Measurements from ENCODE around the gene TMEM132D. TPM values are rescaled to one million over a fixed set of nuclear protein-coding genes. Genes with fewer than 3 reads are reported as not detected.

TMEM132D gene
- polyA plus RNA-seq, 4 donors, result 0.10 to 0.21 TPM; not detected in 2

GRCh38 chr12:129841251-129841650 is 62.6 kb downstream of the TMEM132D start:
- H3K4me3 ChIP-seq (ENCODE audit: low read depth in 1 of 3, low read length in 3 of 3), result no peak overlapping the region
- FAIRE-seq (no peak), DNase-seq (no peak)
- H3K27me3 ChIP-seq (ENCODE audit: control insufficient read depth in 3 of 3, insufficient read depth in 3 of 3, low read length in 3 of 3), result no peaks in the 10 kb centered on the region
- WGBS, 3 donors, result 23 to 62% (median 48%) methylated on average over 3 of the region's 3 CpGs
- no peak overlapping the region for H3K27ac ChIP-seq (ENCODE audit: low read depth in 1 of 3, low read length in 2 of 3)
- H3K4me1 ChIP-seq (ENCODE audit: control insufficient read depth in 3 of 3, insufficient read depth in 2 of 3, low read depth in 1 of 3, low read length in 2 of 3), result no peaks in the 10 kb centered on the region
- H3K36me3 ChIP-seq (ENCODE audit: control insufficient read depth in 3 of 3, insufficient read depth in 2 of 3, low read depth in 1 of 3, low read length in 3 of 3), result no peaks in the 10 kb centered on the region
- no peaks in the 10 kb centered on the region for H3K9me3 ChIP-seq (ENCODE audit: control insufficient read depth in 2 of 2, insufficient read depth in 1 of 2, low read depth in 1 of 2, low read length in 1 of 2)

GRCh38 chr12:129840145-129840884 is 63.5 kb downstream of the TMEM132D start:
- Histone ChIP-seq H3K9me3 (ENCODE audit: control insufficient read depth in 2 of 2, insufficient read depth in 1 of 2, low read depth in 1 of 2, low read length in 1 of 2) (no peaks in the 10 kb centered on the region), H3K27ac (ENCODE audit: low read depth in 1 of 3, low read length in 2 of 3) (no peak overlapping the region), H3K27me3 (ENCODE audit: control insufficient read depth in 3 of 3, insufficient read depth in 3 of 3, low read length in 3 of 3) (no peaks in the 10 kb centered on the region), H3K4me1 (ENCODE audit: control insufficient read depth in 3 of 3, insufficient read depth in 2 of 3, low read depth in 1 of 3, low read length in 2 of 3) (no peaks in the 10 kb centered on the region), H3K36me3 (ENCODE audit: control insufficient read depth in 3 of 3, insufficient read depth in 2 of 3, low read depth in 1 of 3, low read length in 3 of 3) (no peaks in the 10 kb centered on the region), H3K4me3 (ENCODE audit: low read depth in 1 of 3, low read length in 3 of 3) (no peak overlapping the region)
- DNase-seq (no peak), FAIRE-seq (no peak)
- 76 to 82% (median 82%) methylated on average over 21 of the region's 21 CpGs for WGBS, 3 donors

GRCh38 chr12:129839679-129840078 is 64.1 kb downstream of the TMEM132D start:
- Histone ChIP-seq H3K36me3 (ENCODE audit: control insufficient read depth in 3 of 3, insufficient read depth in 2 of 3, low read depth in 1 of 3, low read length in 3 of 3) (no peaks in the 10 kb centered on the region), H3K4me1 (ENCODE audit: control insufficient read depth in 3 of 3, insufficient read depth in 2 of 3, low read depth in 1 of 3, low read length in 2 of 3) (no peaks in the 10 kb centered on the region), H3K27me3 (ENCODE audit: control insufficient read depth in 3 of 3, insufficient read depth in 3 of 3, low read length in 3 of 3) (no peaks in the 10 kb centered on the region), H3K27ac (ENCODE audit: low read depth in 1 of 3, low read length in 2 of 3) (no peak overlapping the region), H3K9me3 (ENCODE audit: control insufficient read depth in 2 of 2, insufficient read depth in 1 of 2, low read depth in 1 of 2, low read length in 1 of 2) (no peaks in the 10 kb centered on the region), H3K4me3 (ENCODE audit: low read depth in 1 of 3, low read length in 3 of 3) (no peak overlapping the region)
- no peak for FAIRE-seq
- WGBS, 3 donors, result 89 to 93% (median 89%) methylated on average over 10 of the region's 10 CpGs
- DNase-seq, result no peak

GRCh38 chr12:129831294-129831693 is 72.5 kb downstream of the TMEM132D start:
- H3K4me3 ChIP-seq (ENCODE audit: low read depth in 1 of 3, low read length in 3 of 3), result no peak overlapping the region
- DNase-seq (no peak), FAIRE-seq (no peak)
- H3K36me3 ChIP-seq (ENCODE audit: control insufficient read depth in 3 of 3, insufficient read depth in 2 of 3, low read depth in 1 of 3, low read length in 3 of 3), result no peaks in the 10 kb centered on the region
- 86 to 92% (median 88%) methylated on average over 16 of the region's 16 CpGs for WGBS, 3 donors
- no peaks in the 10 kb centered on the region for H3K9me3 ChIP-seq (ENCODE audit: control insufficient read depth in 2 of 2, insufficient read depth in 1 of 2, low read depth in 1 of 2, low read length in 1 of 2)
- H3K4me1 ChIP-seq (ENCODE audit: control insufficient read depth in 3 of 3, insufficient read depth in 2 of 3, low read depth in 1 of 3, low read length in 2 of 3), result no peaks in the 10 kb centered on the region
- no peak overlapping the region for H3K27ac ChIP-seq (ENCODE audit: low read depth in 1 of 3, low read length in 2 of 3)
- peaks cover 0 to 2% (median 0%) of the 10 kb centered on the region in 3 donors for H3K27me3 ChIP-seq (ENCODE audit: control insufficient read depth in 3 of 3, insufficient read depth in 3 of 3, low read length in 3 of 3)

- Histone ChIP-seq H3K4me3 (ENCODE audit: low read depth in 1 of 3, low read length in 3 of 3) (no peak overlapping the region), H3K36me3 (ENCODE audit: control insufficient read depth in 3 of 3, insufficient read depth in 2 of 3, low read depth in 1 of 3, low read length in 3 of 3) (no peaks in the 10 kb centered on the region), H3K9me3 (ENCODE audit: control insufficient read depth in 2 of 2, insufficient read depth in 1 of 2, low read depth in 1 of 2, low read length in 1 of 2) (no peaks in the 10 kb centered on the region), H3K4me1 (ENCODE audit: control insufficient read depth in 3 of 3, insufficient read depth in 2 of 3, low read depth in 1 of 3, low read length in 2 of 3) (no peaks in the 10 kb centered on the region), H3K27ac (ENCODE audit: low read depth in 1 of 3, low read length in 2 of 3) (no peak overlapping the region), H3K27me3 (ENCODE audit: control insufficient read depth in 3 of 3, insufficient read depth in 3 of 3, low read length in 3 of 3) (peaks cover 0 to 2% (median 0%) of the 10 kb centered on the region in 3 donors)
- DNase-seq, result no peak
- FAIRE-seq, result no peak
- 38 to 44% (median 42%) methylated on average over 4 of the region's 4 CpGs for WGBS, 3 donors
Measured at GRCh38 chr12:129830796-129831195, 73.0 kb downstream of the TMEM132D start.

GRCh38 chr12:129827866-129828384 is 75.9 kb downstream of the TMEM132D start:
- no peak for FAIRE-seq
- 55 to 59% (median 56%) methylated on average over 2 of the region's 2 CpGs for WGBS, 3 donors
- no peak overlapping the region for H3K4me3 ChIP-seq (ENCODE audit: low read depth in 1 of 3, low read length in 3 of 3)

GRCh38 chr12:129827102-129827865 is 76.5 kb downstream of the TMEM132D start:
- Histone ChIP-seq H3K9me3 (ENCODE audit: control insufficient read depth in 2 of 2, insufficient read depth in 1 of 2, low read depth in 1 of 2, low read length in 1 of 2) (no peaks in the 10 kb centered on the region), H3K27ac (ENCODE audit: low read depth in 1 of 3, low read length in 2 of 3) (no peak overlapping the region), H3K27me3 (ENCODE audit: control insufficient read depth in 3 of 3, insufficient read depth in 3 of 3, low read length in 3 of 3) (no peaks in the 10 kb centered on the region), H3K4me1 (ENCODE audit: control insufficient read depth in 3 of 3, insufficient read depth in 2 of 3, low read depth in 1 of 3, low read length in 2 of 3) (no peaks in the 10 kb centered on the region), H3K36me3 (ENCODE audit: control insufficient read depth in 3 of 3, insufficient read depth in 2 of 3, low read depth in 1 of 3, low read length in 3 of 3) (no peaks in the 10 kb centered on the region), H3K4me3 (ENCODE audit: low read depth in 1 of 3, low read length in 3 of 3) (no peak overlapping the region)
- 57 to 61% (median 59%) methylated on average over 5 of the region's 5 CpGs for WGBS, 3 donors
- FAIRE-seq (no peak), DNase-seq (no peak)

More at GRCh38 chr12:129827866-129828384, 75.9 kb downstream of the TMEM132D start:
- H3K4me1 ChIP-seq (ENCODE audit: control insufficient read depth in 3 of 3, insufficient read depth in 2 of 3, low read depth in 1 of 3, low read length in 2 of 3), result no peaks in the 10 kb centered on the region
- no peaks in the 10 kb centered on the region for H3K9me3 ChIP-seq (ENCODE audit: control insufficient read depth in 2 of 2, insufficient read depth in 1 of 2, low read depth in 1 of 2, low read length in 1 of 2)
- no peak overlapping the region for H3K27ac ChIP-seq (ENCODE audit: low read depth in 1 of 3, low read length in 2 of 3)
- no peak for DNase-seq
- peaks cover 0 to 2% (median 0%) of the 10 kb centered on the region in 3 donors for H3K27me3 ChIP-seq (ENCODE audit: control insufficient read depth in 3 of 3, insufficient read depth in 3 of 3, low read length in 3 of 3)
- H3K36me3 ChIP-seq (ENCODE audit: control insufficient read depth in 3 of 3, insufficient read depth in 2 of 3, low read depth in 1 of 3, low read length in 3 of 3), result no peaks in the 10 kb centered on the region

- WGBS, 3 donors, result 44 to 70% (median 57%) methylated on average over 10 of the region's 10 CpGs
- no peak for DNase-seq
- Histone ChIP-seq H3K27me3 (ENCODE audit: control insufficient read depth in 3 of 3, insufficient read depth in 3 of 3, low read length in 3 of 3) (no peaks in the 10 kb centered on the region), H3K36me3 (ENCODE audit: control insufficient read depth in 3 of 3, insufficient read depth in 2 of 3, low read depth in 1 of 3, low read length in 3 of 3) (no peaks in the 10 kb centered on the region), H3K9me3 (ENCODE audit: control insufficient read depth in 2 of 2, insufficient read depth in 1 of 2, low read depth in 1 of 2, low read length in 1 of 2) (no peaks in the 10 kb centered on the region), H3K27ac (ENCODE audit: low read depth in 1 of 3, low read length in 2 of 3) (no peak overlapping the region), H3K4me3 (ENCODE audit: low read depth in 1 of 3, low read length in 3 of 3) (no peak overlapping the region), H3K4me1 (ENCODE audit: control insufficient read depth in 3 of 3, insufficient read depth in 2 of 3, low read depth in 1 of 3, low read length in 2 of 3) (no peaks in the 10 kb centered on the region)
- no peak for FAIRE-seq
Measured at GRCh38 chr12:129826273-129826672, 77.6 kb downstream of the TMEM132D start.
